HFF-Myc (cell line): Measurements from ENCODE around the gene SPAST.
"Not testable (repeated sequence)": the region's sequence is repeated elsewhere in the genome, so short reads cannot be mapped to it uniquely, and the experiment has no call there.

Experiments used
- DNase-seq: peaks from one replicate; pipeline ENCODE4 v3.0.0-alpha.2; 2011; ENCODE audit warnings: low read depth; ENCODE audit errors: extremely low read depth
- H3K4me3 ChIP-seq: replicated peaks from 2 replicates; pipeline ENCODE4 v1.5.1; 2011; ENCODE audit warnings: low read depth, mild to moderate bottlenecking, control low read depth, low read length
- TF ChIP-seq, protein P1 (sequence below): IDR thresholded peaks from 2 replicates; pipeline ENCODE4 v1.5.1; 2012; ENCODE audit warnings: mild to moderate bottlenecking, low read depth, low read length, control low read depth; ENCODE audit errors: missing control alignments

The SPAST gene

DNA sequence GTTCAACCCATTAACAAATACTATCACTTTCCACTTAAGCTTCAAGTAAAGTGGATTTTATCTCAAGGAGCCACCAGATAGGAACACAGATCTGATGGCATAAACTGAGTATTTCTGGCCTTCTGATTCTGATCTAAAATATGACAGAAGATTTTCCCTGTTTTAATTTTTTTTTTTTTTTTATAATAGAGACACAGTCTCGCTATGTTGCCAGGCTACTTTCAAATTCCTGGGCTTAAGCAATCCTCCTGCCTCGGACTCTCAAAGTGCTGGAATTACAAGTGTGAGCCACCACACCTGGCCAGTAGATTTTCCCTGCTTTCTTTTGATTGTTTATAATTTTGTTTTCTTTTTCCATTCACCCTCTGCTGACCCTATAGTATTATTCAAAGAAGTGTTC, 65.7 kb downstream of the SPAST start:
- no peak overlapping the region for H3K4me3 ChIP-seq
- no peak for DNase-seq
- TF ChIP-seq, protein P1, sequence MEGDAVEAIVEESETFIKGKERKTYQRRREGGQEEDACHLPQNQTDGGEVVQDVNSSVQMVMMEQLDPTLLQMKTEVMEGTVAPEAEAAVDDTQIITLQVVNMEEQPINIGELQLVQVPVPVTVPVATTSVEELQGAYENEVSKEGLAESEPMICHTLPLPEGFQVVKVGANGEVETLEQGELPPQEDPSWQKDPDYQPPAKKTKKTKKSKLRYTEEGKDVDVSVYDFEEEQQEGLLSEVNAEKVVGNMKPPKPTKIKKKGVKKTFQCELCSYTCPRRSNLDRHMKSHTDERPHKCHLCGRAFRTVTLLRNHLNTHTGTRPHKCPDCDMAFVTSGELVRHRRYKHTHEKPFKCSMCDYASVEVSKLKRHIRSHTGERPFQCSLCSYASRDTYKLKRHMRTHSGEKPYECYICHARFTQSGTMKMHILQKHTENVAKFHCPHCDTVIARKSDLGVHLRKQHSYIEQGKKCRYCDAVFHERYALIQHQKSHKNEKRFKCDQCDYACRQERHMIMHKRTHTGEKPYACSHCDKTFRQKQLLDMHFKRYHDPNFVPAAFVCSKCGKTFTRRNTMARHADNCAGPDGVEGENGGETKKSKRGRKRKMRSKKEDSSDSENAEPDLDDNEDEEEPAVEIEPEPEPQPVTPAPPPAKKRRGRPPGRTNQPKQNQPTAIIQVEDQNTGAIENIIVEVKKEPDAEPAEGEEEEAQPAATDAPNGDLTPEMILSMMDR: no peak

DNA sequence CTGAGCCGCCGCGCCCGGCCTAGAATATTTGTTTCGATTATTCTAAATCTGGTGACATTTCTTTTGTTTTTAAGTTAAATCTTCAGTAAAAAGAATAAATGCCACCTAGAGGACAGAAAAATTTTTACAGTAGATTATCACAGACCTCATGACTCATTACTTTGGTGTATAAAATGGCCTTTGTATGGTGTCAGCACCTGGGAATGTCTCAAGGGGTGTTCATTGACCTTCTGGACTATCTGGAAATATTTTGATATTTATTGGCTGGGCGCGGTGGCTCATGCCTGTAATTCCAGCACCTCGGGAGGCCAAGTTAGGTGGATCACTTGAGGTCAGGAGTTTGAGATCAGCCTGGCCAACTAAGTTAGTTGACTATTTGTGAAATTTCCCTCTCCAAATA, 72.1 kb downstream of the SPAST start:
- TF ChIP-seq, protein P1: no peak
- H3K4me3 ChIP-seq: no peak overlapping the region
- peak; percentile 35 for DNase-seq

DNA sequence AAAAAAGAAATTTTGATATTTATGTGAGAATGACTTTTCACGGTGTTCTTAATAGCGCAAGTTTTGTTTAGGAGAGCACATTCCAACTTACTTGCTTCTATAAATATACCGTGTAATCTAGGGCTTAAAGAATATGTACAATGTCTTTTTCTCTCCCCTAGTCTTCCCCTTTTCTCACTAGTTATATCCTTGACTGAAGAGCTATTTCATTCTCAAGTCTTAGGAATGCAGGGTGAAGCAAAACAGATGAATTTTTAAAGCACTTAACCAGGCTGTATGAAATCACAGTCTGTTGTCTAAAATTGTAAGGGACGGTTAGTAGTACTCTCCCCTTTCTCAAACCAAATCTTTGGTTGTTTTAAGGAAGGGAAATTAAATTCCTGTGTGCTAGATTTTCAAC, 72.7 kb downstream of the SPAST start:
- TF ChIP-seq, protein P1: no peak
- DNase-seq: no peak
- no peak overlapping the region for H3K4me3 ChIP-seq

DNA sequence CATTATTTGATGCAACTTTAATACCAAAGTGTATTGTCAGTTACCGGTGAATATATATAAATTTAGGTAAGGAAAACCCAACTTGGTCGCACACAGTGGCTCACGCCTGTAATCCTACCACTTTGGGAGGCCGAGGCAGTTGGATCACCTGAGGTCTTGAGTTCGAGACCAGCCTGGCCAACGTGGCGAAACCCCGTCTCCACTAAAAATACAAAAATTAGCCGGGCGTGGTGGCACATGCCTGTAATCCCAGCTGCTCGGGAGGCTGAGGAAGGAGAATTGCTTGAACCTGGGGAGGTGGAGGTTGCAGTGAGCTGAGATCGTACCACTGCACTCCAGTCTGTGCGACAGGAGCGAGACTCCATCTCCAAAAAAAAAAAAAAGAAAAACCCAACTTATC, 88.2 kb downstream of the SPAST start:
- H3K4me3 ChIP-seq, DNase-seq: not testable (repeated sequence)

DNA sequence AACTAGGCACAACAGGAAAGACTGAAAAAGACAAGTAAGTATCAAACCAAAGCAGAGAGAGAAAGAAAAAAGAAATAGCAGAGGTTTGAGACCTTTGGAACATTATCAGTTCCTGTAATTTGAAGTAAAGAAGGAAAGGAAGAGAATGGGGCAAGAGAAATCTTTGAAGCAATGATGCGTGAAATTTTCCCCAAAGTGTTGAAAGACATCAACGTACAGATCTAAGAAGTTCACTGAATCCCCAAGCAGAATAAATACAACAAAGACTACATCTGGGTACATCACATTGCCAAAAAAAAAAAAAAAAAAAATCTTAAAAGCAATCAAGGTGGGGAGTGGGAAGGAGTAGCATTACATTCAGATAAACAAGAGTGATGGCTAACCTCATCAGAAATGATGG, 96.3 kb downstream of the SPAST start:
- TF ChIP-seq, protein P1: no peak
- no peak overlapping the region for H3K4me3 ChIP-seq
- DNase-seq: no peak

DNA sequence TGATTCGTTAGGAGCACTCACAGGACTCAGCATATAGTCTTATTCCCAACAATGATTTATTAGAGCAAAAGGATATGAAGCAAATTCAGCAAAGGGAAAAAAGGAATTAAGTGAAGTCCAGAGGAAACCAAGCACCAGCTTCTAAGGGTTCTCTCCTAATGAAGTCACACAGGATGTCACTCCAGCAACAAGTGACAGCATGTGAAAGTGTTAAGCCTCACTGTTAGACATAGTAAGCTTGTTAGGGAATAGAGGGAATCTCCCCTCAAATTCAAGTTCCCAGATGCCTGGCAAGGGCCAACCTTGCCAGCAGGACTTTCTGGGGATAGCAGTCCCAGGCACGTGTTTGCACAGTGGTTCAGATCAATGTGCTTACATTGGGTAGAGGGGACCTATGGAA, 97.9 kb downstream of the SPAST start:
- TF ChIP-seq, protein P1: no peak
- H3K4me3 ChIP-seq: no peak overlapping the region
- no peak for DNase-seq

DNA sequence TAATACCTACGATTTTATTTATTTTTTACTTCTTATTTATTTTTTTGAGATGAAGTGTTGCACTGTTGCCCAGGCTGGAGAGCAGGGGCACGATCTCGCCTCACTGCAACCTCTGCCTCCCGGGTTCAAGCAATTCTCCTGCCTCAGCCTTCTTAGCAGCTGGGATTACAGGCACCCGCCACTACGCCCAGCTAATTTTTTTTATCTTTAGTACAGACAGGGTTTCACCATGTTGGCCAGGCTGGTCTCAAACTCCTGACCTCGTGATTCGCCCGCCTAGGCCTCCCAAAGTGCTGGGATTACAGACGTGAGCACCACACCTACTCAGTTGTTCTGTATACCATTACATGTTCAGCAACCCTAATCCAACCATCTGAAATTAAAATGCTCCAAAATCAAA, 100.9 kb downstream of the SPAST start:
- not testable (repeated sequence) for DNase-seq
- peak overlapping the region; percentile 76 for H3K4me3 ChIP-seq

DNA sequence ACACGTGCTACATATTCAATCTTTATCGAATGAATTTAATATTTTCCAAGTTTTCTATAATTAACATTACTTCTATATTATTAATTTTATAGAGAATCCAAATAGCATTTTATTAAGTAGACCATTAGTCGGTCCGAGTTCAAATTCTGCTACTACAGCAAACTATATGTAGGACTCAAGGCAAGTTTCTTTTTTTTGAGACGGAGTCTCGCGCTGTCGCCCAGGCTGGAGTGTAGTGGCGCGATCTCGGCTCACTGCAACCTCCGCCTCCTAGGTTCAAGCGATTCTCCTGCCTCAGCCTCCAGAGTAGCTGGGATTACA, 101.6 kb downstream of the SPAST start:
- peak overlapping the region; percentile 76 for H3K4me3 ChIP-seq
- not testable (repeated sequence) for DNase-seq

DNA sequence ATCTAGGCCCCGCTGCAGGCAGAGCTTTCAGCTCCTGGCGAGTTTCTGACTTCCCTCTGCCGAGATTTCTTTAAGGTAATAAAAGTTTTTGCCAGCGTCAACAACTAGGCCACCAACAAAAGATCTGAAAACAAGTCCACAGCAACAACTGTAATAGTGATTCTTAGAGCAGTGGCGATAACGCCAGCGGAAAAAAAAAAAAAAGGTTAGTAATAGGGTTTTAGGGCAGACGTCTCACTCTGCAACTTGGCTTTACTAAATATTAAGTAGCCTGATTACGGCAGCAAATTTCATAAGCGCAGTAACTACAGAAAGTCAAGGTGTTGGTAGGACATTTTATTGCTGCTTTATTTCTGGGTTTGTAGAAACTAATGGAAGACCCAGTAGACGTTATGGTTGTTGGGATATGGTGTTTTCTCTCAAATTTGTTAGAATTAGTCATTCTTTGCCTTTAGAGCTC, 102.8 kb downstream of the SPAST start:
- TF ChIP-seq, protein P1: no peak
- peak overlapping the region; percentile 76 for H3K4me3 ChIP-seq
- DNase-seq: no peak
